NCI-H510A treated with DMSO at 0.1 percent for 48 hours (cell line): ENCODE measurements around the gene ZHX3.
A peak's percentile ranks its signal among the peaks of the same experiment; 100 is the strongest.

Source experiments
- DNase-seq: peaks from one replicate; lab custom pipeline; 2025; lab: John Stamatoyannopoulos, UW

Gene ZHX3

DNA sequence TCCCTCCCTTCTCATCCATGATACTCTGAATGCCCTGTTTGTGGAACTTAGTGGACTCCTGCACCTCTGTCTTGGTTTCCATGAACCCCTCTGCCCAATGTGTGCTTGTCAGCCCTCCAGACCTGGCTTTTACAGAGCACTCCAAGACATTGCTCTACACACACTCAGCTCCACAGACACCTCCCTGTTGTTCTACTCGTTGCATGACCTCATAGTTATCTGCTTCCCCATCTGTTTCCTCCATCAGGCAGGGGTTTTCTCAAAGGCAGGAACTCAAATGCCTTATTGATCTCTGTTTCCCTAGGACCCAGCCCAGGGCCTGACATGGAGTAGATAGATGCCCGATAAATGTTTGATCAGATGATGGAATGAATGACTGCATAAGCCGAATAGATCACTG is 166.9 kb downstream of the ZHX3 start:
- no peak for DNase-seq

DNA sequence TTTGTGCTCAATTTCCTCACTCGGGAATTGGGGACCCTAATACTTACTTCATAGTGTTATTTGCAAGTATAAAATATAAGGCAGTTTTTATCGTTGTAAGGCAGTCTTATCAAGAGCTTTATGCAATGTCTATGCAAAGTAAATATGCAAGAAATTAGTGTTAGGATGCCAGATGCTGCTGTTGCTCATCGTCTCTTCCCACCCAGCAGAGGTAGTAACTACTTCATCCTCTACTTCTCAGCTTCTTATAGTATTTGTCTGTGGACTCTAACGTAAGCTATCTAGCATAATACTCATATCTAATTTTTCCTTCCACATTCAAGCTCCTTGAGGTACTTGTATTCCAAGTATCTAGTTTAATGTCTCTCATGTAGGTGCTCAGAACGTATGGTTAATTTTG is 168.6 kb downstream of the ZHX3 start:
- no peak for DNase-seq

DNA sequence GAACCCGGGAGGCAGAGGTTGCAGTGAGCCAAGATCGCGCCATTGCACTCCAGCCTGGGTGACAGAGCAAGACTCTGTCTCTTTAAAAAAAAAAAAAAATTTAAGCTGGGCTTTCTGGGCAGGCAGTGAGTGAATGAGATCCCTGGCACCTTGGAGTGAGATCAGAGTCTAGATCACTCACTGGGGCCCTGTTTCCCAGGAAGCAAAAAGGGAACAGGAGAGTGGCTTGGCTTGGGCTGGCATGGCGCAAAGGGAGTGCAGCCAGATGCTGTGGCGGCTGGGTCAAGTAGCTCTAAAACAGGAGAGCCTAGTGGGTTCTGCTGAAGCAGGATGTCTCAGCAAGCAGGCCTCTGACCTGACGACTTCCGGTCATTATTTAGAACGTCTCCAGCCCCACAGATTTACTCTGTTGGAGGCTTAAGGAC is 169.8 kb downstream of the ZHX3 start:
- no peak for DNase-seq

DNA sequence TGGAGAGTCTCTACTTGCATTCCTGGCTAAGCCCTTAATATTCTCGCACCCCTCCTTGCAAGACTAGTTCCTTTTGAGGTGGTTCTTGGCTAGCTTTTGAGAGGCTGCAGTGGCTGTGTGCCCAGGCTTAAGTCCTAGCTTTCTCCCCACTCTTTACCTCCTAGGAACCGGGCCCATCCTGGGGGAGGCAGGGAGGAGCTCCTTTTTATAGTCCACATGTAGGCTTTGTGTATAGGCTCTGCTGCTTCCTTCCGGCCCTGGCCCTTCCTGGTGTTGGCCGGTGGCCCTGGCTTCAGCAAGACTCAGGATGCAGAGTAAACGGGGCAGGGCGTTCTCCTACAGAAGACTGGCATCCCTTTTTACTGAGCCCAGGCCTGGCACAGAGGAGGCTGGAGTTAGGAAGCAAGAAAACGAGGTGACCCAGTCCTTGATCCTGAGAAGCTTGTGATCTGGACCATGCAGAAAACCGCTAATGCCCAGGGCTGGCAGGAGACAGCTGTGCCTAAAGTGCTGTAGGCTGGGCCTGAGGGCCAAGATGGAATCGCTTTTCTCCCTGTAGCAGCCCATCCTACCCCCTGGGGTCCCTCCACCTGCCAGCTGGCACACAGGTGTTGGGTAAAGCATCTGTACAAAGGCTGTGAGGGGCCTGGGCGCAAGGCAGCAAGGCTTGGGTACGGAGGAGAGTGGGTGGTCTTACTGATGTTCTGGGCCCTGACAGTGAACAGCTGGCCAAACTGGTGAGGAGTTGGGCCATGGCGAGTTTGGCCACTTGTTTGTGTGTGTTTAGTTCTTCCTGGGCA is 171.5 kb downstream of the ZHX3 start:
- no peak for DNase-seq

DNA sequence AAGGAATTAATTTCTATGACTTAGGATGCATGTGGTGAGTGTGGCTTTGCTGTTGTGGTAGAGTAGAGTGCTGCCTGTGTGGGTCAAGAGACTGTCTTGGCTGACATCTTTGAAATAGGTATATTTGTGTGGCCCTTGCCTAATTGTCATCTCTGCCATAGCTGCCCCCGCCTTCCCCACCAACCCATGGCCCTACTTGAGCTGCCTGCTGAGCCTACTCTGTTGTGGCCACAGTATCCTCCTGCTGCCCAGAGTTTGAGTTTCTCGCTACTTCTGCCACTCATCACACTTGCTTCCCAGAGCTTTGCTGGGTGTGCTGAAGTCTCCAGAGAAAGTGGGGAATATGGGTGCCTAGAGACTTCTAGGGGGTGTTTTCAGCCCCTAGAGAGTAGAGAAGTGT is 172.2 kb downstream of the ZHX3 start:
- no peak for DNase-seq

DNA sequence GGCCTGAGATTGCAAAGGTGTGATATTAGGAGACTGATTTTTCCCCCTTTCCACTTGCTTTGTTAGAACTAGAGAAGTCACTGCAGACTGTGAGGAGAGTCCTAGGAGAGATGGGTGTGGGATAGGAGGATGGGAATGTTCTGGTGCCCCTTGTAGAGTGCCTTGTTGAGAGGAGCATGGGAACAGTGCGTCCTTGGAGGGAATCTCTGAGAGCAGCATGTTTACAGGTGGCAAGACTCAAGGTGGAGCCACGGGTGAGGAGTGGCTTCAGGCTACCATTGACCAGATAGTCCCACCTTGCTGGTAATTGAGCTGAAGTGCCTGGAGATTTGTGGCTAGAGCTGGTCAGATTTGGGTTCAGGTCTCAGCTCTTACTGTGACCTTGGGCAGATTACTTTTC is 174.2 kb downstream of the ZHX3 start:
- no peak for DNase-seq

DNA sequence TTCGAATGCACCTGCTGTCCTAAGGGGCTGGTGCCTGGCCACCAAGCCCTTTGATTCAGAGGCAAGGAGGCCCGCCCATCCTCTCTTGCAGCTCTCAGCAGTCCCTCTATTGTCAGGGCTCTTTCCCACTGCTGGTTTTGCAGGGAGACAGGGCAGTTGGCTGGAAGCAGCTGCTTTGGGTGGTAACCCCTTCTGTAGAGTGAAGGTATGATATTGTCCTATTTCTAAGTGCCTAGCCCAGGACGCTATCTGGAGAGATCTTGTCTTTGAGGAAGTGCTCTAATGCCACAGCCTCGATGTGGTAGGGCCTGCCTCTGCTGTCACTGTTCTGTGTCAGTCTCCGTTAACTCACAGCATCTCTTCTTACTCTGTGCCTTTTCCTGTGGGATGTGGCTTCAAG is 174.6 kb downstream of the ZHX3 start:
- no peak for DNase-seq

DNA sequence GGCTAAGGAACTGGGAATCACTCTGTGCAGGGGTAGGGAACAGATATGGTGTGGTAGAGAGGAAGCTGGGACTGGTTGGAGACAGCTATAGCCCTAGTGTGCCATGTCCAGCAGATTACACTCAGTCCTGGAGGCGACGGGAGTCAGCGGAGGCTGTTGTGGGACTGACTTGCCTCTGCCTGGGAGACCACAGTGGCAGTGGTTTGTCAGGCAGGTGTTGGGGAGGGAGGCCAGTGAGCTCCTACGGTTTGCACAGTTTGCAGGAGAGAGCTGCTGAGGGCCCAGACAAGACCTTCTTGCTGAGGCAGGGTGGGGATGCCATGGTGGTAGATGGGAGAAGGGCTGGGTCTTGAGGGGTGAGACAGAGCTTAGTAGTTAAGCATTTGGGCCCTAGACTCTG is 175.3 kb downstream of the ZHX3 start:
- no peak for DNase-seq

DNA sequence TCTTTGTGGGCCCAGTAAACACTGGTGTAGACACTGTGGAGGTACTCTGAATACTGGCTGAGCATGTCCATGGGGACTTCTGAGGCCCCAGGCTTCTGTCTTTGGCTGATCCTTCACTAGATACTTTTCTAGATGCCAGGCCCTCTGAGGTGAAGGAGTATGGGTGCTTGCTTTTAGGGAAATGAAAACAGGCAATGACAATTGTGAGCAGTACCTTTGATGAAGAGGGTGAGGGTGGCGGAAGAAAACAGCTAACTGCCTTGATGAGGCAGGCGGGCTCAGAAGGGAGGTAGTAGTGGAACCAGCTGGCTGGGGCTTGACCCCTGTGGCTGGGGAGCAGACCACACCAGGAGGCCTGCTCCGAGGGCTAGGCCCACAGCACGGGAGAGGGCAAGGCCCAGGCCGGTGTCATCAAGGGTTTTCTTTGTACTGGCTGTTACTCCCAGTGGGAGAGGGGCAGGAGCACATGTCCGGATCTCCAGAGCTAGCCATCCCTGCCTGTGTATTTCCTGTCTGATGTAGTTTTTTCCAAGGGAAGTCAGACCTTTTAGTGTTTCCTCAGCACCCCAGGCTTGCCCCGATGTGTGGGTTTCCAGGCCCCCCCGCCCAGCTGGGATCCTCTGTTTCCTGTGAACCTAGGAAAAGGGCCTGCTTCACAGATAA is 176.2 kb downstream of the ZHX3 start:
- no peak for DNase-seq

DNA sequence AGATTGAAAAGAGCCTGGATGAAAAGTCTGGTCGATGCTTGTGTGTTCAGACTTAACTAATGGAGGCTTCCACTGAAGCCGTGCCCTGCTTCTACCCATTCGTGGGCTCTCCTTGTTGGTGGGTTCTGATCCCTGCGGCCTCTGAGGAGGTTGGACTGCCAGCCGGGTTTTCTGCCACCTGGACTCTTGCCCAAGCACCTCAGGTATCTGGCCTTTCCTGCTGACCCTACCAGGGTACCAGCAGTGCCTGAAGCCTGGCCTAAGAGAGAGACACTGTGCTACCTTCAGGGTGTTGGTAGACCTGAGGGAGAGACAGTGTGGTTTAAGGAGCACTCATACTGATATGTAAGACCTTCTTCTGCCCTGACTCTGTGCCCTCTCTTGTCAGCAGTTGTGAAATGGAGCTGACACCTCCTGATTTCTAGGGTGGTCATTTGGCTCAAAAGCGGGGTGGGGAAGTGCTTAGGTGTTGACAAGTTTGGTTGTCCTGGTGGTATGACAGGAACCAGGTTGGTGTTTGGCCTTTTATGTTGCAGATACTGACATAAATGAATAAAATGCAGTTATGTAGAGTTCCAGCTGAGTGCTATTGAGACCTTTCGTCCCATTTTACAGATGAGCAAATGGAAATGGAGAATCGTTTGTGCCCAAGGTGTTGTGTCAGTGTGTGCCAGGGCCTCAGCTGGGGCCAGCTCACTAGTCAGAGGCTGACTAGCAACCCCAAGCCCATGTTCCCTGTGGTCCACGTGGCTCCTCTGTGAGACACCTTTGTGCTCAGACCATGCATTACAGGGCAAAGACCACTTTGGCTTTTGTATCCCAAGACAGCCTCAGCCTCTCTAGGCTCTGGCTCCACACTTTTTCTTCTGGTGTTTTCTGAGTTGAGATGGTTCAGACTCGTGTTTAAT is 177.1 kb downstream of the ZHX3 start:
- DNase-seq = no peak

DNA sequence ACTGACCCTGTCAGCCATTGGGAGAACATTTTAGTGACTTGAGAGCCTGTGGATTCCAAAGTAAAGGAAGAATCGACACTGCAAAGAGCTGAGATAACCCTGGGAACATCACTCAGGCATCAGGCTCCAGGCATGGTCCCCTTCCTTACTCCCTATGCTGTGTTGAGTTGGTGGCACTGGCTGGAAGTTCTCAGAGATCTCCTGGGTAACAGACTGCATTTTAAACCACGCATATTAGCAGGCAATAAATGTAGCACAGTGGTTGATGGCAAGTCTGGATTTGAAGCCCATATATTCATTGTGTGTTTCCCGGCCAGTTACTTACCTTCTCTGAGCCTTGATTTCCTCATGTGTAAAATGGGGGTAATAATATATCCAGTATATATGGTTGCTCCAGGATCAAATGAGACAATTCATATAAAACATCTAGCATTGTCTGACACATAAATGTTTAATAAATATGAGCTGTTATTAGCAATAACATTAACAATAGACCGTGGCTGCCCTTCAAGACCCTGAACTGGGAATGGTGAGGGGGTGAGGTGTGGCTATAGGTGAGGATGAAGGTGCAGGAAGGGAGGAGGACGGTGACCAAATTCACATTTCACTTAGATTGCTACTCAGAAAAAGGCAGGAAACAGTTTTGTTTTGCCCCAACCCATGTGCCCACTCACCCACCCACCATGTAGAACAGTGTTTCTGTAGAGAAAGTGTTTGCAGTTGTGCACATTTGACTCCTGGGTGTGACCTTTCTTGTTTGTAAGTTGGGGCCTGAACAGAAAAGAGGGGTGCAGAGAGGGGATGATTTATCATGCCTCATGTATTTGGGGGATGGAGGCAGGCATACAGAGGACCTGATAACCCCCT is 178.1 kb downstream of the ZHX3 start:
- no peak for DNase-seq

DNA sequence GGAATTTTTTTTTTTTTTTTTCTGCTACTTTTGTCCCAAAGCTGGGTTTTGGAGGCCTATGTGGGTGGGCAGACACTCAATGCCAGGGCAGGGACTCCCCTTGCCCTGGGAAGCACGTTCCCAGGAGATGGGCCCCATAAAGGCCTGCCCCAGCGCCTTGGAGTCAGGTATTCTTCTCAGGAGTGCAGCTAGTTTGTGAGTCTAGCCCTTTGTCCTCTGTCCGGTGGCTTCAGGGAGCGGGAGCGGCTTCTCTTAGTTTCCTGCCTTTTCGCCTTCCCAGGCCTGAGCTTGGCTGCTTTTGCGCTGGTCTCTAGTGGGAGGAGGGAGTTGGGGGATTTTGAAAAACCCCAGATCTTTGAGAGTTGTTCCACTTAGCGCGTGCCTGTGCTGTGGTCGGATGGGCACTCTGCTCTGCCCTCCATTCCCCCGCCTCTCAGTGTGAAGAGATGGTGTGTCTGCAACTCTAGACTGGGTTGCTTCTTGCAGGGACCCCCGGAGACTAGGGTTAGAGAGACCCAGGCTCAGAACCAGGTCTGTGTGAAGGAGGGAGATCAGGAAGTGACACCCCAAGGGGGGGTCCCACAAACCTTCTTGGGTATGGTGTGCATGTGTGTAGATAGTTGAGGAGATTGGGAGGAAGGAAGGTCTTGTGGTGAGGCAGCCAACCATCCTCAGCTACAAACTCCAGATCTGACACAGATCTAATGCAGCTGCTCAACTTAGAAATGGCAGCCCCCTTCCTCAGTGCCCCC is 178.9 kb downstream of the ZHX3 start:
- DNase-seq = no peak

DNA sequence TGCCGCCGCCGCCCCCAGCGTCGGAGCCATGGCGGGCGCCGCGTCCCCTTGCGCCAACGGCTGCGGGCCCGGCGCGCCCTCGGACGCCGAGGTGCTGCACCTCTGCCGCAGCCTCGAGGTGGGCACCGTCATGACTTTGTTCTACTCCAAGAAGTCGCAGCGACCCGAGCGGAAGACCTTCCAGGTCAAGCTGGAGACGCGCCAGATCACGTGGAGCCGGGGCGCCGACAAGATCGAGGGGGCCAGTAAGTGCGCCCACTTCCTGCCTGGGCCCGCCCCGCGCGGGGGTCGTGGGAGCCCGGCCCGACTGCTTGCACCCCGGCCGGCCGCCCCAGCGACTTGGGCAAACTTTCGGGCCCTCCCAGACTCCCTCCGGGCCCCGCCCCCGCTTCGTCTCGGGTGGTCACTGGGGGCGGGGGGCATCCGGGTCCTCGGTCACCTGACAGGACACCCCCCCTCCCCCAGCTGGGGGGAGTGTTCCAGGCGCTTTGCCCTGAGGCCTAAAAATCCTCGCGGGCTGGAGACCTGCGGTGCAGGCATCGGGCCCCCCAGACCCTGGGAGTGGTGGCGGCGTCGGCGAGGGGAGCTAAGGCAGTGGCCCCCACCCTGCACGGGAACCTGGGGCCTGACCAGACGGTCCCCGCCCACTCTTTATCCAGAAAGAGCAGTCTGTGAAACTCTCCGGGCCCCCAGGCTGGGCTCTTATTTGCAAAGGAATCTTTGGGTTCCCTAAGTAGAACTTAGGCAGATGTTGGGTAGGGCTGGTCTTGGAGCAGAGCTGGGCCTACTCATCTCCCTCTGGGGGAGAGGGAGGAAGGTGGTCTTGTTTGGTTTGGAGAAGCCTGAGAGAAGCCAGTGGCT is 179.7 kb downstream of the ZHX3 start:
- DNase-seq = no peak

DNA sequence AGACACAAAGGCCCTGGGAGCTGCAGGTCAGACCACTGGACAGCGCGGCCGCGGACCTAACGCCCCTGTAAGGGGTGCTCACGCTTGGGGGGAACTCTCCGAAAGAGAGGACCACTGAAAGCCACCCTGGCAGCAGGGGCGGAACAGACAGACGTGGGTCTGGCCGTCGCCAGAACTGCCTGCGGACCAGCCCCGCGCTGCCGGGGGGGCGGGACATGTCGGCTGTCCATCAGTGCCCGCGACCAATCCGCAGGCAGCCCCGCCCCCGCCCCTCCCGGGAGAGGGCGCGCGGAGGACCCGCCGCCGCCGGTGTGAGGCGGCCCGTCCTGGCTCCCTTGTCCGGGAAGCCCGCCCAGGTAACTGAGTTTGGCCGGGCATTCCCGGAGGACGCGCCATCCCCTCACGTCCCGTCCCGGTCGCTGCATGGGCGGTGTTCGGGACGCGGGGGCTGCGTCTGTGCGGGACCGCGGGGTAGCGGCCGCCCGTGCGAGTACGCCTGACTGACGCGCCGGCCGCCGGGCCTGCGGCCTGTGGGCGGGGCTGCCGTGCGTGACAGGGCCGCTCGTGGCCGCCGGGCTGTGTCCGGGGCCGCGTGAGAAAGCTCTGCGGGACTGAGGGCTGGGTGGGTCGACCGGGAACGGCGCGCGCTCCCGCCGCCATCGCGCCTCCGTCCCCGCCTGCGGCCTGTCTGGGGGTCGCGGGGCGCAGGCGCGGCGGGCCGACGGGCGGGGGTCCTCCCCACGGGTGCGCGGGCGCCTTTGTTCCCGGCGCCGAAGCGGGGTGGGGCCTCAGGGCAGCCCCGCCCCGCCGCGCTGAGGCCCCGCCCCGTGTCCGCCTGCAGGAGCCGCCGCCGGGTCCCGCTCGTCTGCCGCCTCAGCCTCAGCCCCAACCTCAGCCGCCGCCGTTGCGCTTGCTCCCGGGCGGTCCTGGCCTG is 180.6 kb downstream of the ZHX3 start, which contains the start of gene PLCG1:
Gene PLCG1 (plus strand): TSS at position 864 of the 934 bp plus-strand sequence. CDS start 99 bp downstream, outside the sequence.
- peak; percentile 58 for DNase-seq

DNA sequence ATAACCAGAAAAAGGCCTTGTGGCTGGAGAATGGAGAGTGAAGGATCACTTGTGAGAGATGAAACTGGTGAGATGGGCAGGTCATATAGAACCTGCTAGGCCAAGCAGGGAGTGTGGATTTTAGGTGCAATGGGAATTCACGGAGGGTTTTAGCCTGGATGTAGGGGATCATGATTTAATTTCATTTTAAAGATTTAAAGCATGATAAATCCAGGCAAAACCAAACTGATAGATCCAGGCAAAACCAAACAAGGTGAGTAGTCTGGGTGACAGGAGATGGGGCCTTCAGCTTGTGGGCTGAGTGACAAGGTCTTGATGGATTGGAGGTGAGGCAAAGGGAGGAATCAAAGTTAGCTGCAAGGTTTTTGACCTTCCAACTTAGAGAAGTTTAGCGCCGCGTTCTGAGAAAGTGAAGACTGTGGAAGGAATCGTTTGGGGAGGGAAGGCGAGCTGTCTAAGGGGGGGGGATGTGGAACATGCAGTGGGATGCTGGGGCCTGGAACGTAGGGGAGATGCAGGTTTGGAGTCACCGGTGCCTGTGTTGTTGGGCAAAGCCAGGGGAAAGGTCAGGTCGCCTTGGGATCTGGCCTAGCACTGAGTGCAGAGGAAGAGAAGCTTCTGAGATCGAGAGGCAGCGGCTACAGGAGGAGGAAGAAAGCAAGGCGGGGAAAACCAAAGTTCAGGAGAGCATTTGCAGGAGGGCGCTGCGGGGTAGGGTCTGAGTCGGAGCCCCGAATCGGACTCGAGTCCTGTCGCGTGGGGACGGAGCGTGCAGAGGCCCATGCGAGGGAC is 181.4 kb downstream of the ZHX3 start:
- DNase-seq = peak; percentile 6

DNA sequence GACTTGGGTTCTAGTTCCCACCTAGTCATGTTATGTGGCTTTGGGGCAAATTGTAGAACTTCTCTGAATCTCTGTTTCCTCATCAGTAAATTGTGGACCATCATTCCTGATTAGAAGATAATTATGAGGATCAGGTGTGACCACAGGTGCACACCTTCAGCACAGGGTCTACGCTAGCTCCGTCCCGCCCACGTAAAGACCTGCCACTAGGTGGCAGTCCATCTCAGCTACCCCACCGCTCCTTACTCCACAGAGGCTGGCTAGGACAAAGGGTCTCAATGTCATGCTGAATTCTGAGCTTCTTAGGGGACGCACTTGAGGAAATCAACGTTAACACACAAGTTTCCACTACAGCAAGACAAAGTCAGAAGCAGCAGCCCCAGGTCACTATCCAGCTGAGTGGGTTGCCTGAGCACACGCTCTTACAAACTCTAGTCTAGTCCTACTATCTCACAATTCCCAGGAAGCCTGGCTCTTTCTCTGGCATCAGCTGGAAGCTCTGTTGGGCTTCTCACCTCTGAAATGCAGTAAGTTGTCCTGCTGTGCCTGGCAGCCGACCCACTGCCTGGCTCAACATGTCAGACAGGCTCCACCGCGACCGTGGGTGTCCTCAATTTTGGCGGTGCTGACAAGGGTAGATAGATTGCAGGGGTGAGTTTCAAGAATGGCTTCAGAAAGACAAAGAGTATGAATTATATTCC is 182.2 kb downstream of the ZHX3 start:
- DNase-seq = peak; percentile 33
